DMS53 treated with DMSO at 0.1 percent for 48 hours (cell line): ENCODE data around the gene PCYT2.

Experiments used
- DNase-seq: peaks from one replicate; lab custom pipeline; 2025; ENCODE audit not compliant: unreplicated experiment; lab: John Stamatoyannopoulos, UW

PCYT2 gene

DNA sequence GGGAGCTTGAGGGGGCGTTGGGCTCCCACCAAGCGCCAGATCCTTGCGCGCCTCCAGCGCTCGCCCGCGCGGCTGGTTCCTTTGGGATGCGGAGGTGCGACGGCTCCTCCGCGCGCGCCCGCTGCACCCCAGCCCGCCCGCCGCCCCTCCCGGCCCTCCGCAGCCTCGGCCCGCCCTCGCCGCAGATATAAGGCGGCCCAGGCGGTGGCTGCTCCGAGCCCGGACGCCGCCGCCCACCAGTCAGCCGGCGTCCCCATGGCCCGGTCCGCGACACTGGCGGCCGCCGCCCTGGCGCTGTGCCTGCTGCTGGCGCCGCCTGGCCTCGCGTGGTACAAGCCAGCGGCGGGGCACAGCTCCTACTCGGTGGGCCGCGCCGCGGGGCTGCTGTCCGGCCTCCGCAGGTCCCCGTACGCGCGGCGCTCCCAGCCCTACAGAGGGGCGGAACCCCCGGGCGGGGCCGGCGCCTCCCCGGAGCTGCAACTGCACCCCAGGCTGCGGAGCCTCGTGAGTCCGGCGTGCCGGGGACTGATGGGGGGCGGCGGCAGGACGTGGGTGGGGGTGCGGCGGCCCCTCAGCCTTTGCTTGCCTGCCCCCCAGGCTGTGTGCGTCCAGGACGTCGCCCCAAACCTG, 9.1 kb downstream of the PCYT2 start, which contains the start of gene NPB:
TSS of gene NPB (plus strand) at position 216 of the 630 bp plus-strand sequence. CDS start at position 256, 40 bp downstream.
- DNase-seq: no peak

DNA sequence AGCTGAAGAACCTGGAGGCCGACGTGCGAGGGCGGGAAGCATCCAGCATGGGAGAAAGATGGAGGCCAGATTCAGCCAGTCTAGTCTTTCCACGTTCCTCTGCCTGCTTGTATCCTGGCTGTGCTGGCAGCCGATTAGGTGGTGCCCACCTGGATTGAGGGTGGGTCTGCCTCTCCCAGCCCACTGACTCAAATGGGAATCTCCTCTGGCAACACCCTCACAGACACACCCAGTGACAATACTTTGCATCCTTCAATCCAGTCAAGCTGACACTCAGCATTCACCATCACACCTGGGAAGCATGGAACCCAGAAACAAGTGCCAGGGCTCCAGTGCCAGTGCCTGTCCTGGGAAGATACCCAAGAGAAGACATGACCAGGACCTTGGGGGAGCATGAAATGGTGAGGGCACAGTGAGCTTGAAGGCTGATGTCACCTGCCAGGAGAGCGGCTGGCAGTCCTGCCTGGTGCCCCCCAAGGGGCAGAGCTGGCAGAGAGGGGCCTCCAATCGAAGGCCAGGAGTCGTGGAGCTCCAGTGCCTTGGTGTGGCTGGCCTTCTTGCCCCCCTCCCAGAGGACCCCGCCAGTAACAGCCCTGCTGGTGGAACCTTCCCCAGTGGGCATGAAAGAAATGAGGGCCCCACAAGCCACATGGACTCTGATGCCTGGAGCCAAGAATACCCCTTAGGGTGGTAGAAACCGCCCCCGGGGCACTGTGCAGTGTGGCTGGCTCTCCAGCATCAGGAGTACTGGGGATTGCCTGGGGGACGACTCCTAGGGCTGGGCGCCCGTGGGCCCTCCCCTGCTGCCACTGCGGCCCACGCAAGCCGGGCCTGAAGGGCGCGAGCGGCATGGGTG, 9.8 kb downstream of the PCYT2 start:
- no peak for DNase-seq

DNA sequence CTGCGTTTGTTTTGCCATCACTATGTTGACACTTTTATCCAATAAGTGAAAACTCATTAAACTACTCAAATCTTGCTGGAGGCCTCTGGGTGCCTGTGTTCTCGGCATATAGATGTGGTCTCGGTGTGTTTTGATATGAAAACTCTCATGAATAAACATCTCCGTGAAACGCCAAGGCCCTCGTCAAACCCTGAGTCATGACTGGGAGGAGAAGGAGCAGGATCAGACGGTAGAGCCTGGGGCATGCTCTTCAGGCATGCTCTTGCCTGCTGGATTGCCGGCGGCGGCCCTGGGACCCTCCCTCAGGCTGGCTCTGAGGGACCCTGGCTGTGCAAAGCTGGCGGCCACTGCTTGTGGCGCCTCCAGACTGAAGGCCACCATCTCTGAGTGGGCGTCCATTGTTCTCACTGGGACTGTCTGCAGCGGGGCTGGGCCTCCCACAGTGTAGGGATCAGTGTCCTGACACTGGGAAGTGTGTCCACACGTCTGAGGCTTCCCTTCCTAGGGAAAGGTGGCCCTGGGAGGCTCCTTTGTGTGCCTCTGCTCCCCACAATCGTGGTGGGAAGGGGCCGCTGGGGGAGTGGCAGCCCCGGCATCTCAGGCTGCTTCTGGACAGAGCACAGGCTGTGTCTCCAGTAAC, 10.9 kb downstream of the PCYT2 start:
- no peak for DNase-seq

DNA sequence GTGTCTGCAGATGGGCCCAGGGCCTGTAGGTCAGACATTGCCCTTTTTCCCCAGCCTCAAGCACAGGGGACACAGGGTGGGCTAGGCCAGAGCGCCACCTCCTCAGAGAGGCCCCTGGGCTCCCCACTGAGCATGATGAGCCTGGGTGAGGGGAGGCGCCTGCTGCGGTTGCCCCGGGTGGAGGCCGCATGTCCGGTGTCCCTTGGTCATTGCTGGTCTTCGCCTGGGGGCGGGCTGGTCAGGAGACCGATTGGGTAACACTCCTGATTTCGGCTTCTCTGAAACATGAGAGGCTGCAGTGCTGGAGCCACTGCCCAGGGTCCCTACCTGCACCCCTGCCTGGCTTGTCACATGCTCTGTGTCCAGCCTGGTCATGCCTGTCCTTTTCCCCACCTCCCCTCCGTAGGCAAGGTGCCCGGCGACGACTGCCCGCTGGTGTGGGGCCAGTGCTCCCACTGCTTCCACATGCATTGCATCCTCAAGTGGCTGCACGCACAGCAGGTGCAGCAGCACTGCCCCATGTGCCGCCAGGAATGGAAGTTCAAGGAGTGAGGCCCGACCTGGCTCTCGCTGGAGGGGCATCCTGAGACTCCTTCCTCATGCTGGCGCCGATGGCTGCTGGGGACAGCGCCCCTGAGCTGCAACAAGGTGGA, 11.6 kb downstream of the PCYT2 start:
- DNase-seq: no peak

DNA sequence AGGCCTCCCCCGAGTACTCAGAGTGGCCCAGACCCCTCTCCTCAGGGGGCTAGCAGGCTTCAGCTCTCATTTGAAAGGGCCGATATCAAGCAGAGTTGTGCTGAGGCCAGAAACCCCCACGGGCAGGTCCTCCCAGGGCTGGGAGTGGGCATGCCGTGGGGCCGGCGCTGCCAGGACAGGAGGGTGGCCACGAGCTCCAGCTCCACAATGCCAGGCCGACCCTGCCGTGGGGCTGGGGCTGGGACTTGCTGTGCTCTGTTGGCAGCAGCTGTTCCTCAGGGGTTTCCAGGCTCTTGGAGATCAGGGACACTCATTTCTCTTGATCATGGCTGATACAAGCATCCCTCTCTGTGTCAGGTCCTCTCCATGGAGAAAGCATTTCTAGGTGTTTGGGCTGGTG, 12.3 kb downstream of the PCYT2 start:
- DNase-seq: no peak

DNA sequence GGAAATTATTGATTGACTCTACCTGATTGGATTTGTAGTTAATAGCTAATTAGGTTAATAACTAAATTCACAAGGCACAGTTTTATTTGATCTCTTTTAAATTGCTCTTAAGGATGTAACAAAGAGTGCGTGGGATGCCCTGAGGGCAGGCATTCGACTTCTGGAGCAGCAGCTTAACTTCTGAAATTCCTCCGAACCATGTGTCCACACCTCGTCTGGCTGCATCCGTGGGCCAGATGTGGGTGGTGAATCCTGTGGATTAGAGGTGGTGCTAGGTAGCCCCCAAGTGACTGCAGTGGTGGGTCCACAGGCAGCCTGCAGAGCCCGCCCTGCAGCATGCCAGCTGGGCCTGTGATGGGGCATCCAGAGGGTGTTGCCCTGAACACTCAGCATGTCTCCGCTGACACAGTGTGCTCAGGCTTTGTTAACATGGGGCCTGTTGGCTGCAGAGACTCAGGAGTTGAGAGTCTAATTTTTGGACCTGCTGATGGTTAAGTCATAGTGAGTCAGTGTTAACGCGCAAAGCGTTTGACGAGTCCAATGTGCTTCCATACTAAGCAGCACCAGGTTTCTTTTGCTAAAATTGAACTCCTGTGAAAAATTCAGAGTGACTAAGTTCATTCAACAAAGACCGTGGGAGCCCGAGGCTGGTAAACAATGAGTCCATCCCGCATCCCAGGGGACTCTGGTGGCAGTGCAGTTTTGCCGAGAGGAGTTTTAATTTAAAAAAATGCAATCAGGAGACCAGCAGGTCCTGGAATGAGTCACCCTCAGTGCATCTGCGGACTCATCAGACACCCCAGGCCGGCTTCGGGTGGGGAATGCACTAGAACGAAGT, 13.0 kb downstream of the PCYT2 start:
- DNase-seq: no peak

DNA sequence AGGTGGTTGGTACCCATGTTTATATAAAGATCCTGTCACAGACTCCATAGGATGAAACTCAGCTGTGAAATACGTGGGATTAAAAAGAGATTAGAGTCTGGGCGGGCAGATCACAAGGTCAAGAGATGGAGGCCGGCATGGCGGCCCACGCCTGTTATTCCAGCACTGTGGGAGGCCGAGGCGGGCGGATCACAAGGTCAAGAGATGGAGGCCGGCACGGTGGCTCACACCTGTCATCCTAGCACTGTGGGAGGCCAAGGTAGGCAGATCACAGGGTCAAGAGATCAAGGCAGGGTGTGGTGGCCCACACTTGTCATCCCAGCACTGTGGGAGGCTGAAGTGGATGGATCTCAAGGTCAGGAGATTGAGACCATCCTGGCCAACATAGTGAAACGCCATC, 15.8 kb downstream of the PCYT2 start:
- no peak for DNase-seq

DNA sequence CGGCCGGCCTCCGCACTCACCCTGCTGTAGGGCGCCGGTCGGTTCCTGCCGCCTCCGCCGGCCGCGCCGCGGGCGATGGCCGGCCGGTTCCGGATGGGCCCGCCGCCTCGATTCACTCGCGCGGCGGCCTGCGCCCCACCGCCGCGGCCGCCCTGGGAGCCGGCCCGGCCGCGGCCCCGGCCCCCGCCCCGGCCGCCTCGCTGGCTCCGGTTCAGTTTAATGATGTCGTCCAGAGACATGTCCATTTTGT, 20.0 kb downstream of the PCYT2 start:
- no peak for DNase-seq

DNA sequence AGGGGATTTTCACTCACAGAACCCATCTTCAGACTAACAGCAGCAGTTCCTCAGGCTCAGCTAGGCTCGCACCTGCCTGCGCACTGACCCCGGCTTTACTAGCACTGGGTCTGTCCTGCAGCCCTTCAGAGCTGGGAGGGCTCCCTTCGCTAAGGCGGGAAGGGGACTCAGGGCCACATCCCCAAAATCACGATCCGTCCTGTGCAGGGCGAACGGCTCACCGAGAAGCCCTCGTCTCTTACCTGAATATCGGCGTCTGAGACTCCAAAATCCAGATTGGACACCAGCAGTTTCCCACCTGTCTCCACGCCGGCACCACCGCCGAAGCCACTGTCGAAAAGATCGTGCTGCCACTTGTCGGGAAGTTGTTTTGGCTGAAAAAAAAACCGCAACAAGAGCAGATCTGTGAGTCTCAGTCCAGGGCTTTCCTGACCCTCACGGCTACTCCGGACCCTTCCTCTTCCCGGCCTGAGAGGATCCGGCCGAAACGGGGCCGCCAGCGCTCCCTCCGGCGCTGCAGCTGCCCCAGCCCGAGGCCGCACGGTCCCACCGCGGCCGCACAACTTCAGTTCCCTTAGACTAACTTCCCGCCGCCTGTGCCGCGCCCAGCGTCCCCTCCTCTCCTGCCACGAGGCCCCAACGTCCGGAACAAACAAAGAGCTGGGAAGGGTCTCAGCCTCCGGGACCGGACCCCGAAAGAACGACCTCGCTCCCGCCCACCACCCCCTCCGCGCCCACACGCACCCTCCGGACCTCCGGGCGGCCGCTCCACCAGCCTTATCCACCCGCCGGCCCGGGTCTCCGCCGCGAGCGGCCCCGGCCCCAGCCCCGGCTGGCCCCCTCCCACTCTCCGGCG, 20.5 kb downstream of the PCYT2 start:
- DNase-seq: no peak

DNA sequence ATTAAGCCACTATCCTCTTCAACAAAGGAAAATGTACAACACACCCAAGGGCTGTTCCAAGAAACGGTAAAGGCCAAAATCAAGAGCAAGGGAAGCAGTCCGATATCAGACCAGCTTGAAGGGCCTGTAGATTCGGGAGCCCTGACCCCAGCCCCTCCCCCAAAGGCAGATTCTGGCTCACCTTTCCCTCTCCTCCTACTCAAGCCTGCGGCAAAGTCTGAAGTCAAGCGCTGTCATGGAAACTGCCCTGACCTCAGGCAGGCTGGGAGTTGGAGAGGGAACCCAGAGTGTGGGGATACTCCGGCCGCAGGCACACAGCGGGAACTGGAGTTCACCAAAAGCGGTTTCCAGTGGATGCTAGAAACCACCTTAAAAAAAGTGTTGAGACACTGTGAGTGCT, 21.6 kb downstream of the PCYT2 start:
- DNase-seq: no peak

DNA sequence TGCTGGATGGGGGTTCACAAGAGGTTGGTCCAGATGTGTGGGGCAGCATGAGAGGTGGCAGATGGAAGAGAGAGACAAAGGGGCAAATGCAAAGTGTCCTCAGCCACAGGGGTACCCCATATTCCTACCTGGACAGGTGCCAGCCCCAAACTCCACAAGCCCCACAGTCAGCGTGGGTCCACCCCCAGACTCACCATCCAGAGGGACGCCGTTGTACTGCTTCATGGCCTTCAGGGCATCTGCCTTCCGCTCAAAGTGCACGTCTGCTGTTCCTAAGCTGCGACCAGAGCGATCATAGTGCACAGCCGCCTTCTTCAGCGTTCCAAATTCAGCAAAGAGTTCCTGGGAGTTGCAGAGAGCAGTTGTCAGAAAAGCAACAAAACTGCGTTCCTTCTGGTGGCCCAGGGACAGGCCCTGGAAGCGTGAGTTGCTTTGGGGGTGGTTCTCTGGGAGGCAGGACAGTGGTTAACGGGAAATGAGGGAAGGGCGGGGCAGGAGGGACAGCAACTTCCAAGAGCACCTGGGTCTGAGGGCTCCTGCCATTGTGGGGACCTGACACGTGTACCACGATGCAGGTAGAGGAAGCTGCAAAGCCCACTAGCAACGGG, 22.1 kb downstream of the PCYT2 start:
- DNase-seq: no peak

DNA sequence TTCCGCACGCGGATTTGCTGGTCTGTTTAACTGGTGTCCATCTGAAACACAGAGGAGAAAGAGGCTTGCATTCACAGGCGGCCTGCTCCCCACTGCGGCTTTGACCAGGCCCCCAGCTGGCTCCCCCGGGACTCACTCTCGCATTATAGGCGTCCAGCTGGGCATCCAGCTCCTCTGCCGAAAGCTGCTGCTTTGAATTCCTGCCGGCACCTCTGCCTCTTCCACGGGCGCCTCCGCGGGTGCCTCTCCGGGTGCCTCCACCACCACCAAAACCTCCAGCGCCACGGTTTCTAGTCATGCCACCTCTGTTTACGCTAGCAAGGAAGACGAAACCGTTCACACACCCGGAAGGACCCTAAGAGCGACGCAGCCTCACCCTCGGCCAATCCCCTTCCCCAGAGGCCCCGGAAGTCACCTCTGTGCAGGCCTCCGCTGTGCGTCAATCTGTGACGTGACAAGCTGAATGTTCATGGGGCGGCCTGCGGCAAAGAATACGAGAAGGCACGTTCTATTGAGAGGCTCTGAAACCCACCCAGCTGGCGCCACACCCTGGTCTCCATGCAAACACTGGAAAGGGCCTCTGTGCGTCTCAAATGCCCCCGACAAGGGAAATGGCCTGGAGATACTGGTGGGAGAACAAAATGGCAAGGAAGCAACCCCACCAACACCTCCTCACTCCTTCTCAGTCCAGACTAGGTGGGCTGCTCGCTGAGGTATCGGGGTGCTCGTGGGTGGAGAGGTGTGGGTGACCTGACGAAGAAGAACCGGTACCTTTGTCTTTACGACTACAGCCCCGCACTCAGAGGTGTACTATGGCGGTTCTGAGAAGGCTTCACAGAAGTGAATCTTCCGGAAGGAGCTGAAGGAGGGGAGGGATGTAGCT, 22.9 kb downstream of the PCYT2 start:
- no peak for DNase-seq

DNA sequence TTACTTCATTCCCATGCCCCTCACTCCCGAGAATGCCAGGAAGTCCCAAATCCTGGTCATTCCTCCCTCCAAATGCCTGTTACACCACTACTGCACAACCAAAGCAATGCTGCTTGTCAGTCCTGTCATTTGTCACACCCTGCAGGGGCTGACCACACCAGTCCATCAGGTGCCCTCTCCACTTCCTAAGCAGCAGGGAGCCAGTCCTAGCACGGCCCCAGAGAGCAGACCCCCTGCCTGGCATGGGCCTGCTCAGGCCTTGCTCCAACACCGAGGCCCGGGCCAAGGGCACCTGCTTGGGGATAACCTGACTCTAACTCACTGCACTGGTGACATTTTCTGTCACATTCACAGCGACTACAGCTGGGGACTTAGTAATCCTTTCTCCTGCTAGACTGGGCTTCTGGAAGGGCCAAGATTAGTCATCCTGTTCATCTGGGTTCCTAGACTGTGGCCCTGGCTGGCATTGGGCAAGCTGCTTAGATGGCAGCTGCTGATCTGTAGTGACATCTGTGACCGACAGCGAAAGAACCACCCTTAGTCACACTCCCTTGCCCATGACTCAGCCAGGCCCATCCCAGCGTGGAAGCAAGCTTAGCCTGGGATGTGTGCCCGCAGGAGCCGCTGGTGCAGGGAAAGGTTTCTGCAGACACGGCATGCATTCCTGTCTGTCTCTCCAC, 25.2 kb downstream of the PCYT2 start:
- no peak for DNase-seq

DNA sequence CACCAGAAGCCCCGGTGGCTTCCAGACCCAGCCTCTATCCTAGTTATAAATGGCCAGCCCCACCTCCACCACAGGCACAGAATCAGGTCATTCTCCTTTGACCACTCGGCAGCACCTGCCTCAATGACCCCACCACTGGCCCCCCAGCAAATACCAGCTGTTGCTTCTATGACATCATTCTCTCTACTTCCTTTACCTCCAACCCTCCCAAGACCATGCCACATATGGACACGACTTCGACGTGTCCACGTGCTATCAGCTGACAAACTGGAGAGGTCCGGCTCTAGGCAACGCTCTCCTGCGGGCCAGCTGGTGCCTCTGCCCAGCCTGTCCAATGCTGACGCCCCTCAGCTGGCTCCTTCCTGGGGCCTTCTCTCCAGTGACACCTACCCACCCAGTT, 25.7 kb downstream of the PCYT2 start:
- no peak for DNase-seq

DNA sequence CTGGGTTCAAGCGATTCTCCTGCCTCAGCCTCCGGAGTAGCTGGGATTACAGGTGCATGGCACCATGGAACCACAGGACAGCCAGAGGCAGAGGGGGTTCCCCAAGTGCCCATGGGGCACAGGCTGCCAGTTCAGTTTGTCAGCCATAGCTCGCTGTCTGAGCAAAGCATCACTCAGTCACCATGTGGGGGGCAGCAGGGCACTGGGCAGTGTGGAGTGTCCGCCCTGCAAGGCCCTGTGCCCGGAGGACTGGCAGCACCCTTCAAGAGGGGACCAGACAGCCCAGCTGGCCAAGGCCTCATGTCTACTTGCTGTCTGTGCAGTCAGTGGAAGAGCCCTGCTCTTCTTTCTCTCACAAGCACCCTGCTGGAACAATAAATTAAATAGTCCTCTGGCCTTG, 26.2 kb downstream of the PCYT2 start:
- DNase-seq: no peak

DNA sequence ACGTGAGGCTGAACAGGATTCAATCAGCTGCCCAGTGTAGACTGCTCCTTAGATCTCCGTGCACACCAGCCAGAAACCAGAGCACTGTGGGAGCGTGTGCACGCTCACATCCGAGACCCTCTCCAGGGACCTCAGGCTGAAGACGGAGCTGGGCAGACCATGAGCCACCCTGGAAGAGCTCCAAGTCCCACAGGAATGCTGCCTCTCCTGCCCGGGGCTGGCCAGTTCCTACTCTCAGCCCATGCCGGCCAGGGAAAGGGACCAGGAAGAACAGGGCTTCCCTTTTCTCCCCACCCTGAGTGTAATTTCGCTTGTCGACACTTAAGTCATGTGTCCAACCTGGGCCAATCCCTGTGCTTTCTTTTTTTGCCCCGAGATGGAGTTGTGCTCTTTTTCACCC, 26.7 kb downstream of the PCYT2 start:
- no peak for DNase-seq

DNA sequence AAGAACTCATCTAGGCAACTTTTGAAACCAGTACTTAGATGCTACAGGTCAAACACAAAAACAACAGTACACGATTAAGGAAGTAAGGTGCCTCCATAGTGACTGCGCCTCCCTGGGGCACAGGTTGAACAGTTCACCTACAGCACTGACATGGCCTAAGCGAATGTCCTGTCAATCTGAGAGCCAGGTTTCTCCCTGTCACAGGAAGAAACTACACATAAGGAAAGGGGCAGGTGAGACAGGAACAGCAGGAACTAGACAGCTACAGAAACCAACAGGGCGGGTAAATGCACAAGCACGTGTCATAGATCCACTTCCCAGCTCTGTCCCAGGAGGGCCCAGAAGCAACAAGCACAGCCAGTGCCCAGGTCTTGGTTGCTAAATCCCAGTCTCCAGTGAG, 32.1 kb downstream of the PCYT2 start:
- DNase-seq: no peak

DNA sequence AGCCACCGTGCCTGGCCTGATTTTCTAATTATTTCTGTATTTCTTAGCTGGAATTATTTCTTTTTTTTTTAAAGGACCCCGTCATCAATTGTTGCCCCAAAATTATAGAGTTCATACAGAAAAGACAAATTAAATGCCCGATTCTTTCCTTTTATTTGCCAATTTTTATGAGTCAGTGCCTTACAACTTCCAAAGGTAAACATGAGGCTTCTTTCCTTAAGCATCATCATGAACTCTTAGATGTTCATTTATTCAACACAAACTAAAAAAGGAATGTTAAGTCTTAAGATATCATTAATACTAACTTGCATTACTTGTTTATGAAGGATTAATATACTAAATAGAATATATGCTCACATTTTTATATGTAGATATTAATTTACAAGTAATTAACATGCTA, 32.9 kb downstream of the PCYT2 start:
- DNase-seq: no peak
